Measurements from ENCODE around the gene LRRFIP1. TPM values are rescaled to one million over a fixed set of nuclear protein-coding genes. Genes with fewer than 3 reads are reported as not detected.
A peak's percentile ranks its signal among the peaks of the same experiment; 100 is the strongest.

LRRFIP1 gene
- polyA plus RNA-seq, 1 experiment: 71.1 TPM

DNA sequence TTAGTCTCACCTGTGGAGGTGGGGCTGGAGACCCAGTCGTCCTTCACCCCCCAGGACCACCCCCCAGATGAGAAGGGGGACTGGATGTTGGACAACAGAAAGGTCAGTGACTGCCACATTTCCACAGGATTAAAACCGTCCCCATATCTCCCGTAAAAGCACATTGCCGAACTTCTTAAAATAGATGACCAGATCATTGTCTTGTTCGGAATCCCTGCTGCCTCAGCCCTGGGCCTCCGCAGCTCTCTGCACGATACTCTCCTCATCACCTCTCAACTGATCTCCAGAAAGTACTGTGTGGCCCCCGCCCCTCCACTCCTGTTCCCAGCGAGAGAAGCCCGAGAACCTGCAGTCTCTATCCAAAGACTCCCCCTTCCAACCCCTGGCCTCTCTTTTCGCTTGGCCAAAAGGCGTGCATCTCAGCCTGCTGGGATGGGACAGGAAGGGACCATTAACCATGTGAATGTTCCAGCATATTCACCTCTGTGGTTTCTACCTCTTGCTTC, 13.2 kb downstream of the LRRFIP1 start:
- POLR2A ChIA-PET: no interaction called here

DNA sequence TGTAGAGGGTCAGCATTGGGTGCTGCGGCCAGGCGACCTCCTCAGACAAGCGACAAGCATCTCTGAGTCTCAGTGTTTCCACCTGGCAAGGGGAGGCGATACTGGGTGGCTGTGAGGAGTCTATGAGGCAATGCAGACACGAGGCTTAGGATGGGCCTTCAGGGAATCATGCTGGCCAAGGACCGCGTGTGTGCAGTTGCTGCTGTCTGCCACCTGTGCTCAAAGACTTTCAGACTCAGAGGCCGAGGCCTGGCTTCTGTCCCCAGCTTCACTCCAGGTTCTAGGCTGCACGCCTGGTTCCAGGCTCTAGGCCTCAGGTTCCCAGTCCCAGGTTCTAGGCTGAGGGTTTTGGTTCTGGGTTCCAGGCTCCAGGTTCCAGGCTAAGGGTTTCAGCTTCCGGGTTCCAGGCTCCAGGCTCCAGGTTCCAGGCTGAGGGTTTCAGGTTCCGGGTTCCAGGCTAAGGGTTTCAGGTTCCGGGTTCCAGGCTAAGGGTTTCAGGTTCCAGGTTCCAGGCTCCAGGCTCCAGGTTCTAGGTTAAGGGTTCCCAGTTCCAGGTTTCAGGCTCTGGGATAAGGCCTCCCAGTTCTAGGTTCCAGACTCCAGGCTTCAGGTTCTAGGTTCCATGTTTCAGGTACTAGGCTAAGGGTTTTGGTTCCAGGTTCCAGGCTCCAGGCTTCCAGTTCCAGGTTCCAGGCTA, 14.8 kb downstream of the LRRFIP1 start:
- ChIA-PET POLR2A (no interaction called here), CTCF (no interaction called here)
- Histone ChIP-seq H3K9me3 (ENCODE audit: control insufficient read depth, insufficient read depth, low read length) (peaks cover 4% of the 10 kb centered on the region; the same call in 1 of the 2 replicates), H3K27me3 (ENCODE audit: control insufficient read depth, insufficient read depth, low read length) (no peaks in the 10 kb centered on the region), H3K4me3 (ENCODE audit: low read depth, low read length) (no peak overlapping the region), H3K27ac (ENCODE audit: low read depth, low read length) (peak overlapping the region; percentile 21)
- no peak for DNase-seq (ENCODE audit: low read depth, low spot score)
- TF ChIP-seq CTCF (IDR thresholded peaks at IDR 0.05; ENCODE audit: low read depth, low read length): no peak

More for the DNA sequence above, 13.2 kb downstream of the LRRFIP1 start:
- CTCF ChIA-PET: no interaction called here
- TF ChIP-seq CTCF (IDR thresholded peaks at IDR 0.05; ENCODE audit: low read depth, low read length): no peak
- no peaks in the 10 kb centered on the region for H3K27me3 ChIP-seq (ENCODE audit: control insufficient read depth, insufficient read depth, low read length)
- H3K9me3 ChIP-seq (ENCODE audit: control insufficient read depth, insufficient read depth, low read length): peaks cover 4% of the 10 kb centered on the region; the same call in 1 of the 2 replicates
- no peak overlapping the region for H3K4me3 ChIP-seq (ENCODE audit: low read depth, low read length)
- no peak for DNase-seq (ENCODE audit: low read depth, low spot score)
- H3K27ac ChIP-seq (ENCODE audit: low read depth, low read length): no peak overlapping the region

DNA sequence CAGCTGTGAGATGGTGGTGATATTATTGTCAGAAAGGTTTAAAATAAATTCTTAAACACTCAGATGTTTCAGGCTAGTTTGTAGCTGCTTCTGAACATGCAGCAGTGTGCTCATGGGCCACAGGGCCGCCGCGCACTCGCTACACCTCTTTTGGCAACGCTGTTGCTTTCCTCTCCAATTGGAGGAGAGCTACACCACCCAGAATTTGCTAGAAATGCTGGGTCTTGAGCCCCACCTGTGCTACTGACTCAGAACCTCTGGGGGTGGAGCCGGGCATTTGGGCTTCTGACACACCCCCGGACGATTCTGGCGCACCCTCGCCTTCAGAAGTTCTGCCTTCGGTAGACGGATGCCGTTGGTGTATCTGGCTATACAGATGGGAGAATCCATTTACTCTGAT, 15.7 kb downstream of the LRRFIP1 start:
- Histone ChIP-seq H3K4me3 (ENCODE audit: low read depth, low read length) (no peak overlapping the region), H3K27me3 (ENCODE audit: control insufficient read depth, insufficient read depth, low read length) (no peaks in the 10 kb centered on the region), H3K9me3 (ENCODE audit: control insufficient read depth, insufficient read depth, low read length) (peaks cover 4% of the 10 kb centered on the region; the same call in 1 of the 2 replicates), H3K27ac (ENCODE audit: low read depth, low read length) (no peak overlapping the region)
- no peak for DNase-seq (ENCODE audit: low read depth, low spot score)
- POLR2A ChIA-PET: no interaction called here
- CTCF ChIA-PET: no interaction called here
- TF ChIP-seq CTCF (IDR thresholded peaks at IDR 0.05; ENCODE audit: low read depth, low read length): no peak

DNA sequence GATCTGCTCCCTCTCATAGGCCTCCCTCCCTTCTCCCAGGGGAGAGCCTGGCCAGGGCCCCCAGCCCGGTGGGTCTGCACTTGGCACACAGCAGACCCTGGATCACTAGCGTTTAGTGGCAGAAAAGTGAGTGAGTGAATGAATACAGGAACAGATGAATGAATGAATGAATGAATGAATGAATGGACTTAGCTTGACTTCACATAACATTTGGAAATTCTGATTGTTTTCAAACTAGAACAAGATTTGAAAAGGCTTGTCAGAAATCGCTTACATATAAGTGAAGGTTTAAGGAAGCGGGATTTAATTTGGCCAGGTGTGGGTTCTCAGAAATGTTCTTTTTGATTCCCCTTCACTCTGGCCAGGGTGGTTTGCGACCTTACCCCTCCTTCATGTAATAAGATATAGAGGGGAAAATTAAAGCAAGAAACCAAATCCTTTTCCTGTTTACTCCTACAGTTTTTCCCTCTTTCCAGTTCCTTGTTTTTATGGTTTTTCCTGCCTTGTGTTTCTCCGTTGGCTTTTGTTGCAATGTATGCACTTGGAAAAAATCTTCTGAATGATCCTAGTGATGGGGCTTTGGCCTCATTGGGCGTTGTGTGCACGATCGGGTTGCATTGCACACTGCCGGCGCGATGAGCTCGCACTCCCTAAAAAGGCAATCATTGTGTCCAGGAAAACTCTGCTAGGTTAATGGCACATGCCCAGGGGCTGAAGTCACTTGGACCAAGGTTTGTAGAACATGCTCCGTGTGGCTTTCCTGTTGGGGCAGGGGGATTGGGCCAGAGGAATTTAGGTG, 16.4 kb downstream of the LRRFIP1 start:
- TF ChIP-seq CTCF (IDR thresholded peaks at IDR 0.05; ENCODE audit: low read depth, low read length): no peak
- Histone ChIP-seq H3K27ac (ENCODE audit: low read depth, low read length) (no peak overlapping the region), H3K9me3 (ENCODE audit: control insufficient read depth, insufficient read depth, low read length) (peaks cover 4% of the 10 kb centered on the region; the same call in 1 of the 2 replicates), H3K4me3 (ENCODE audit: low read depth, low read length) (no peak overlapping the region), H3K27me3 (ENCODE audit: control insufficient read depth, insufficient read depth, low read length) (no peaks in the 10 kb centered on the region)
- DNase-seq (ENCODE audit: low read depth, low spot score): no peak
- ChIA-PET CTCF (no interaction called here), POLR2A (no interaction called here)

- Histone ChIP-seq H3K27ac (ENCODE audit: low read depth, low read length) (no peak overlapping the region), H3K27me3 (ENCODE audit: control insufficient read depth, insufficient read depth, low read length) (no peaks in the 10 kb centered on the region), H3K4me3 (ENCODE audit: low read depth, low read length) (no peak overlapping the region), H3K9me3 (ENCODE audit: control insufficient read depth, insufficient read depth, low read length) (peaks cover 4% of the 10 kb centered on the region; the same call in 1 of the 2 replicates)
- DNase-seq (ENCODE audit: low read depth, low spot score): no peak
- TF ChIP-seq CTCF (IDR thresholded peaks at IDR 0.05; ENCODE audit: low read depth, low read length): no peak
- ChIA-PET POLR2A (no interaction called here), CTCF (no interaction called here)
Observed at GRCh38 chr2:237644381-237644703, 17.0 kb downstream of the LRRFIP1 start.

Data from AG04450 (cell line).